Stomach (tissue), 19 donors: ENCODE data around the gene TRIP6. TPM values are rescaled to one million over a fixed set of nuclear protein-coding genes. Genes with fewer than 3 reads are reported as not detected.
A peak's percentile ranks its signal among the peaks of the same experiment; 100 is the strongest.

Experiments used
- DNase-seq, 2 donors: peaks; one replicate each; pipeline versions ENCODE4 v3.0.0 to v3.0.0-alpha.2; 2013 to 2019
- H3K27ac ChIP-seq, 5 donors: fragments of 200-600 bp in 4 of 5; sonication (generic) in 4 of 5; one replicate each; pipeline ENCODE4 v1.5.1; 2013 to 2019; ENCODE audit warnings: mild to moderate bottlenecking in 1 of 5, moderate library complexity in 1 of 5
- H3K27me3 ChIP-seq, 3 donors: fragments of 200-600 bp; sonication (generic); one replicate each; pipeline ENCODE4 v1.5.1; 2017 to 2019; ENCODE audit warnings: mixed run types in 1 of 3
- H3K36me3 ChIP-seq, 4 donors: fragments of 200-600 bp; sonication (generic); 1 replicate in 3 of 4; 2 replicates in 1 of 4; pipeline ENCODE4 v1.5.1; 2016 to 2019
- H3K4me1 ChIP-seq, 4 donors: fragments of 200-600 bp; sonication (generic); one replicate each; pipeline ENCODE4 v1.5.1; 2016 to 2019
- H3K4me3 ChIP-seq, 4 donors: fragments of 200-600 bp; sonication (generic) in 3 of 4; one replicate each; pipeline ENCODE4 v1.5.1; 2016 to 2019; ENCODE audit warnings: mild to moderate bottlenecking in 1 of 4
- H3K9me3 ChIP-seq, 4 donors: fragments of 200-600 bp; sonication (generic); one replicate each; pipeline ENCODE4 v1.5.1; 2016 to 2019
- EP300 ChIP-seq: sonication (generic); formaldehyde crosslinking; IDR thresholded peaks from one replicate; pipeline ENCODE4 v1.6.1; 2017; ENCODE audit warnings: antibody characterized with exemption
- POLR2A ChIP-seq, 4 donors: fragments of 450-650 bp; IDR thresholded peaks; one replicate each; pipeline ENCODE4 v1.6.1; 2016; ENCODE audit warnings: antibody characterized with exemption in 4 of 4, control low read depth in 2 of 4, mild to moderate bottlenecking in 1 of 4, moderate library complexity in 1 of 4
- POLR2AphosphoS5 ChIP-seq, 3 donors: sonication (generic); formaldehyde crosslinking; IDR thresholded peaks; one replicate each; pipeline ENCODE4 v1.6.1; 2016; ENCODE audit warnings: antibody characterized with exemption in 3 of 3
- WGBS, 5 donors: extraction: QIAGEN DNeasy Blood & Tissue Kit in 3 of 5; methylation state at CpG; one replicate each; pipeline versions ENCODE4 v1.1.5 to v1.1.7; 2013 to 2018; 5-methylcytosine and 5-hydroxymethylcytosine counted together
- intact Hi-C: fragments of 100-400 bp; cut with DNase I; formaldehyde crosslinking; loops from one replicate; pipeline ENCODE4 v1.15.1; 2023; ENCODE audit warnings: low total_unique reads
- long read RNA-seq, 10 donors: transcript quantifications; one replicate each; lab custom pipeline, GENCODE V29; 2026
- polyA plus RNA-seq, 3 donors: library from polyadenylated mRNA; stranded (reverse); fragments of 200-250 nt; gene quantifications; one replicate each; pipeline ENCODE4 v1.2.3, GENCODE V29; 2013
- total RNA-seq, 5 donors: library from RNA; depleted of rRNA; stranded (reverse); fragments of >200 nt; gene quantifications; one replicate each; pipeline versions ENCODE4 v1.1.0 to v1.2.3, GENCODE V29; 2014 to 2016
- TF ChIP-seq, protein P1 (sequence below), 7 experiments: fragments of 450-650 bp in 4 of 7; fragments of 200-600 bp in 3 of 7; sonication (generic) in 3 of 7; IDR thresholded peaks; one replicate each; pipeline ENCODE4 v1.5.1; 2016 to 2019; ENCODE audit warnings: antibody characterized with exemption in 7 of 7, control low read depth in 2 of 7, mild to moderate bottlenecking in 1 of 7
- donor health status: healthy with polysubstance abuse.
- donor health status: Bipolar disorder and iron deficiency.
- donor health status: healthy.

Gene TRIP6
- total RNA-seq, result 10 to 100 TPM in 3 of 5 donors, 1 to 10 TPM in 2; 4.7 to 44.3 (median 14.7) TPM
- polyA plus RNA-seq, result 10 to 100 TPM; 23.8 to 50.0 (median 26.2) TPM
- long read RNA-seq, donor 1, partial matches to known transcripts, result 6 of 10 reads
- long read RNA-seq, donor 1, other reads (novel, unspliced or antisense), result 0 of 10 reads
- long read RNA-seq, donor 2, transcript TRIP6-201 (9 exons, 1,942 nt), result major isoform, 6 of 22 reads
- long read RNA-seq, donor 2, partial matches to known transcripts, result 16 of 22 reads
- long read RNA-seq, donor 2, other reads (novel, unspliced or antisense), result 0 of 22 reads
- long read RNA-seq, donor 3, partial matches to known transcripts, result 0 of 5 reads
- long read RNA-seq, donor 3, other reads (novel, unspliced or antisense), result 0 of 5 reads
- long read RNA-seq, donor 4, result 0 reads
- long read RNA-seq, donor 5, transcript TRIP6-201 (9 exons, 1,942 nt), result major isoform, 9 of 35 reads
- long read RNA-seq, donor 5, partial matches to known transcripts, result 26 of 35 reads
- long read RNA-seq, donor 5, other reads (novel, unspliced or antisense), result 0 of 35 reads
- long read RNA-seq, donor 6, transcript TRIP6-201 (9 exons, 1,942 nt), result major isoform, 9 of 39 reads
- long read RNA-seq, donor 6, partial matches to known transcripts, result 29 of 39 reads
- long read RNA-seq, donor 6, other reads (novel, unspliced or antisense), result 0 of 39 reads
- long read RNA-seq, donor 7, transcript TRIP6-201 (9 exons, 1,942 nt), result major isoform, 15 of 37 reads
- long read RNA-seq, donor 7, partial matches to known transcripts, result 22 of 37 reads
- long read RNA-seq, donor 7, other reads (novel, unspliced or antisense), result 0 of 37 reads
- long read RNA-seq, donor 8, transcript TRIP6-201 (9 exons, 1,942 nt), result major isoform, 8 of 16 reads
- long read RNA-seq, donor 8, partial matches to known transcripts, result 7 of 16 reads
- long read RNA-seq, donor 8, other reads (novel, unspliced or antisense), result 0 of 16 reads
- long read RNA-seq, donor 9, partial matches to known transcripts, result 26 of 29 reads
- long read RNA-seq, donor 9, other reads (novel, unspliced or antisense), result 0 of 29 reads
- long read RNA-seq, donor 10, partial matches to known transcripts, result 0 of 2 reads
- long read RNA-seq, donor 10, other reads (novel, unspliced or antisense), result 0 of 2 reads

- H3K27ac ChIP-seq, result peak within 1 kb of the TSS; percentile 80 to 97 (median 96)
- no peaks in the 10 kb centered on the region for H3K27me3 ChIP-seq
- H3K9me3 ChIP-seq, result no peaks in the 10 kb centered on the region
- peak; percentile 65 to 96 for DNase-seq
- no peak for TF ChIP-seq EP300
- TF ChIP-seq POLR2A (IDR thresholded peaks at IDR 0.05), result no peak
- peak in 2 of 3 donors; percentile 23 to 65 for TF ChIP-seq POLR2AphosphoS5 (IDR thresholded peaks at IDR 0.05)
- TF ChIP-seq, protein P1, sequence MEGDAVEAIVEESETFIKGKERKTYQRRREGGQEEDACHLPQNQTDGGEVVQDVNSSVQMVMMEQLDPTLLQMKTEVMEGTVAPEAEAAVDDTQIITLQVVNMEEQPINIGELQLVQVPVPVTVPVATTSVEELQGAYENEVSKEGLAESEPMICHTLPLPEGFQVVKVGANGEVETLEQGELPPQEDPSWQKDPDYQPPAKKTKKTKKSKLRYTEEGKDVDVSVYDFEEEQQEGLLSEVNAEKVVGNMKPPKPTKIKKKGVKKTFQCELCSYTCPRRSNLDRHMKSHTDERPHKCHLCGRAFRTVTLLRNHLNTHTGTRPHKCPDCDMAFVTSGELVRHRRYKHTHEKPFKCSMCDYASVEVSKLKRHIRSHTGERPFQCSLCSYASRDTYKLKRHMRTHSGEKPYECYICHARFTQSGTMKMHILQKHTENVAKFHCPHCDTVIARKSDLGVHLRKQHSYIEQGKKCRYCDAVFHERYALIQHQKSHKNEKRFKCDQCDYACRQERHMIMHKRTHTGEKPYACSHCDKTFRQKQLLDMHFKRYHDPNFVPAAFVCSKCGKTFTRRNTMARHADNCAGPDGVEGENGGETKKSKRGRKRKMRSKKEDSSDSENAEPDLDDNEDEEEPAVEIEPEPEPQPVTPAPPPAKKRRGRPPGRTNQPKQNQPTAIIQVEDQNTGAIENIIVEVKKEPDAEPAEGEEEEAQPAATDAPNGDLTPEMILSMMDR (IDR thresholded peaks at IDR 0.05), result no peak
- intact Hi-C loops, result no loop called here
- 1 to 8% (median 3%) methylated on average over 26 to 42 of the region's 42 CpGs for WGBS, 5 donors
- peaks cover 12 to 31% (median 29%) of the 10 kb centered on the region in 4 donors for H3K36me3 ChIP-seq
- H3K4me3 ChIP-seq, result peak within 1 kb of the TSS; percentile 59 to 86 (median 68)
- H3K4me1 ChIP-seq, result peaks cover 39 to 65% (median 52%) of the 10 kb centered on the region in 4 donors
Observed at GRCh38 chr7:100867040-100867775, at the start of gene TRIP6. Gene TRIP6, plus strand, starts transcription at chr7:100867387. Its CDS starts 111 bp downstream, at chr7:100867498.

DNA sequence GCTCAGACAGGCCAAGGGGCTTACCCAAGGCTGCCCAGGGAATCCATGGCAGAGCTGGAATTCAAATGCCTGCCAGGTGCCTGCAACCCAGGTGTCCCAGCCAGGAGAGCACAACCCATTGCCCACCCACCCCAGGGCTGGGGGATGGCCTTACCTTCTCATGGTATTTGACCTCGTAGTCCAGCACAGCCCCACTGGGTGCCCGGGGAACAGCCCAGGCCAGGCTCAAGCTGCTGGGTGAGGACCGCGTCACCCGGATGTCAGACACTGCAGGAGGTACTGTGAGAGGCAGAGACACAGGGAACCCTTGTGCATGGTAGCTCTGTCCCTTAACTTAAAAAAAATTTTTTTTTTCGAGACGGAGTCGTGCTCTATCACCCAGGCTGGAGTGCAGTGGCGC, 48.8 kb upstream of the TRIP6 start:
- DNase-seq, result no peak
- WGBS, 5 donors, result 86 to 99% (median 95%) methylated on average over 3 to 9 of the region's 9 CpGs
- H3K9me3 ChIP-seq, result no peaks in the 10 kb centered on the region
- peaks cover 54 to 99% (median 97%) of the 10 kb centered on the region in 4 donors for H3K36me3 ChIP-seq
- TF ChIP-seq, protein P1 (IDR thresholded peaks at IDR 0.05), result no peak
- no peak for TF ChIP-seq EP300
- no peak for TF ChIP-seq POLR2AphosphoS5 (IDR thresholded peaks at IDR 0.05)
- TF ChIP-seq POLR2A (IDR thresholded peaks at IDR 0.05), result no peak
- intact Hi-C loops, result no loop called here
- H3K27ac ChIP-seq, result no peak overlapping the region
- no peaks in the 10 kb centered on the region for H3K4me1 ChIP-seq
- H3K4me3 ChIP-seq, result no peak overlapping the region
- H3K27me3 ChIP-seq, result no peaks in the 10 kb centered on the region

- peaks cover 0 to 3% (median 0%) of the 10 kb centered on the region in 4 donors for H3K4me1 ChIP-seq
- peaks cover 53 to 99% (median 97%) of the 10 kb centered on the region in 4 donors for H3K36me3 ChIP-seq
- no peak for DNase-seq
- H3K27ac ChIP-seq, result no peak overlapping the region
- intact Hi-C loops, result no loop called here
- H3K9me3 ChIP-seq, result no peaks in the 10 kb centered on the region
- 80 to 90% (median 85%) methylated on average over 6 of the region's 6 CpGs for WGBS, 5 donors
- no peak for TF ChIP-seq POLR2AphosphoS5 (IDR thresholded peaks at IDR 0.05)
- TF ChIP-seq, protein P1 (IDR thresholded peaks at IDR 0.05), result no peak
- TF ChIP-seq EP300, result no peak
- TF ChIP-seq POLR2A (IDR thresholded peaks at IDR 0.05), result no peak
- H3K27me3 ChIP-seq, result peaks cover 0 to under 1% (median 0%) of the 10 kb centered on the region in 3 donors
- H3K4me3 ChIP-seq, result no peak overlapping the region
Observed at GRCh38 chr7:100818825-100819224, 48.4 kb upstream of the TRIP6 start.
